GM18868 (cell line): ENCODE measurements around the gene OR9Q2.
"Not testable (repeated sequence)": the region's sequence is repeated elsewhere in the genome, so short reads cannot be mapped to it uniquely, and the experiment has no call there.

Experiments
- ATAC-seq: cut with Tn5 transposase; IDR thresholded peaks from one replicate; pipeline ENCODE4 v1.9.1; 2021; ENCODE audit warnings: mild to moderate bottlenecking, moderate library complexity; ENCODE audit not compliant: unreplicated experiment

OR9Q2 gene, protein sequence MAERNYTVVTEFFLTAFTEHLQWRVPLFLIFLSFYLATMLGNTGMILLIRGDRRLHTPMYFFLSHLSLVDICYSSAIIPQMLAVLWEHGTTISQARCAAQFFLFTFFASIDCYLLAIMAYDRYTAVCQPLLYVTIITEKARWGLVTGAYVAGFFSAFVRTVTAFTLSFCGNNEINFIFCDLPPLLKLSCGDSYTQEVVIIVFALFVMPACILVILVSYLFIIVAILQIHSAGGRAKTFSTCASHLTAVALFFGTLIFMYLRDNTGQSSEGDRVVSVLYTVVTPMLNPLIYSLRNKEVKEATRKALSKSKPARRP

DNA sequence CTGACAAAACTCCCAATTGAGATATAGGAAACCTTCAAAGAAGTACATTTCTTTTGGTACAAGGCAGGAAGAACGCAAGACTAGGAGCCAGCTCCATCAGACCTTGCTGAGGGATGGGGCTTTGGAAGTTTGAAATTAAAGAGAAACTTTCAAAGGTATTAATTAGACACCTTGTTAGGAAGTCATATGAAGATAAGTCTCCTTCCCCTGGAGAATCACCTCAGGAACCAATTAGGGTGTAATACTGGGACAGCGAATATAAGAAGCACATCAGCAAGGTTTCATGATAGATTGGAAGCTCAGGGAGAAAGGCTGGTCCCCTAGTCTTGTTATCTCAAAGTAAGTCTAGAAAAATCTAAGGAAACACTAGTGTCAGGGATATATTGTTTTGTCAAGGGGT is at the start of gene OR9Q2:
OR9Q2 (plus strand) TSS at position 301 of the 400 bp plus-strand sequence. CDS start 1,421 bp downstream, outside the sequence.
- ATAC-seq = no peak

DNA sequence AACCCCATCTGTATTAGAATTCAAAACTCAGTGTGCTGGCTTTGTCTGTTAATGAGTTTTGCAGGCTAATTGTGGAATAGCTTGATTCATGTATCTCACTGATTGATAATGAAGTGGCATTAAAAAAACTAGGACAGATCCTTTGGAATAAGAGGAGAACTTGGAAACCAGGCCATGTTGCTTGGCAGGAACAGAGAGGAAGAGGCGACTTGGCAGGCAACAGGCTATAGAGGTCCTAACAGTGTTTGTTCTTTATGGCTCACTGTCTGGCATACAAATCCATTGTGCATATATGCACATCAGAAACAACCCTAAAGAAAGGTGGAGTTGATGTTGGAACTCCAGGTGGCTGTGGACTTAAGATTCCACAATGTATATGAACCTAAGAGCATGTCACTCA is 46.1 kb upstream of the OR9Q2 start:
- ATAC-seq = no peak

GRCh38 chr11:58152781-58153180 is 36.1 kb upstream of the OR9Q2 start:
- ATAC-seq = no peak

DNA sequence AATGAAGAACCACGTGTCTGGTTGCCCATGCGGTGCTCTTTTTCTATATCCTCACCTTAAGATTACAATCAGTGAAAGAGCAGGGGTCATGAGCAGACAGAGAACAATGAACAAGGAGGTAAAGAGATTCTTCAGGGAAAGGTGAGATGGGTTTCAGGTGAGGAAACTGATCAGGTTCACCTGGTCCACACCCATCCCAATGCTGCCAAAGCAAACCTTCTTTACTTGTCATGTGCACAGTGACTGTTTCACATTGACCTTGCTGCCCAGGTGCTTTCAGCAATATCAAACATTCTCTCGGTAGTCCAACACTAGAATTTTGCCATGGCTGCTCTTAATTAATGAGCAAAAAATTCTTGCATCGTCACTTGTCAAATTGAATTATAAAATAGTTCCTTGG is 24.5 kb upstream of the OR9Q2 start:
- ATAC-seq = no peak

DNA sequence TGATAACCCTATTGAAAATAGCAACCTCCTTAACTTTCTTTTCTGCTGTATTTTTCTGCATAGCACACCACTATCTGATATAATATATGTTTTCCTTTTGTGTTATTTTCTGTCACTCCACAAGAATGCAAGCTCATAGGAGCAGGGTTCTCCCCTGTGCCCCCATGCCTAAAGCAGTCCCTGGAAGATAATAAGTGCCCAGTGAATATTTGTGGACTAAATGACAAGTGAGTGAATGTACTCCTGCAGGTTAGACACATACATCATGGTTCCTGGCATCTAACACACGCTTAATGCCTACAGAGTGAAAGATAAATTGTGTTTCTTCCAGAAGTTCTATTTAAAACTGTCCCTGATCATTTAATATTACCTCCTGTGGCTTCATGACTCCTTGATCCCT is 23.9 kb upstream of the OR9Q2 start:
- ATAC-seq = no peak

DNA sequence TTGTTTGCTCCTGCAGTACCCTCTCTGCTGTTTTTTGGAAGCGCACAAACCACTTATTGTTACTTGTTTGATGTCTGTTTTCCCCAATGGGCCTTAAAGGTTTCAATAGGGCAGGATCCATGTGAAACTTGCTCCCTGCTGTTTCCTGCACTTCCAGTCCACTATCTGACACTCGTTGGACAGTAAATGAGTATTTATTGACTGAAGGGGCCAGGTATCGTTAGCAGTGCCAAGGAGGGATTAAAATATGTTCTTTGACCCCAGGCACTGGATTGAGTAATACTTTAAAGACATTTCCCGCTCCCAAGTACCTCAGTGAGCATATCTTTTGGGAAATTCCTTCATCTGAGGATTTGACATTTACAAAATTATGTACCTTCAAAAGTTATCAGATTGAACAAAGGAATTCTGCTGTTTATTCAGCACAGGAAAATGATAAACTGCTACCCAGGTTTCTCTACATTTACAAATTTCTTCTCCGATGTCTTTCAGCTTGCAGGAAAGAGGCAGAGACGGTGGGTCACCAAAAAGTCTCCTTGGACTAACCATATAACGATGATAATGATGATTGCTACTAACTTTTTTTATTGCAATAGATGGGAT is 23.3 kb upstream of the OR9Q2 start:
- no peak for ATAC-seq

GRCh38 chr11:58177409-58178054 is 11.3 kb upstream of the OR9Q2 start:
- ATAC-seq = no peak

DNA sequence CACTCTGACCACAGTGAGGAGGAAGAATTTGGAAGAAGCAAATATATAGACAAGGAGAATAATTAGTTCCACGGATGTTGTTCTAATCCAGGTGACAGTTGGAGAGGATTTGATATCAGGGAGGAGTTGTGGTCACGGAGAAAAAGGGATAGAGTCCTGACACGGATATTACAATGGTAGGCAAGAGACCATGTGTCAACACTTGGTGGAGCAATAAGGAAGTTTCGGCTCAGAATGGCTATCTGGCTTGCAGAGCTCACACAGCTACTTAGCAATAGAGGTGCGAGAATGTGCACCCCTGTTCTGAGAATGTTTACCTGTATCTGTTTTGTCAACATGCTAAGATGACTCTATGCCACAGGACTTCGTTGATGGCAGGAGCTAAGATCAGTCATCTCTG is 10.4 kb upstream of the OR9Q2 start:
- ATAC-seq = no peak

DNA sequence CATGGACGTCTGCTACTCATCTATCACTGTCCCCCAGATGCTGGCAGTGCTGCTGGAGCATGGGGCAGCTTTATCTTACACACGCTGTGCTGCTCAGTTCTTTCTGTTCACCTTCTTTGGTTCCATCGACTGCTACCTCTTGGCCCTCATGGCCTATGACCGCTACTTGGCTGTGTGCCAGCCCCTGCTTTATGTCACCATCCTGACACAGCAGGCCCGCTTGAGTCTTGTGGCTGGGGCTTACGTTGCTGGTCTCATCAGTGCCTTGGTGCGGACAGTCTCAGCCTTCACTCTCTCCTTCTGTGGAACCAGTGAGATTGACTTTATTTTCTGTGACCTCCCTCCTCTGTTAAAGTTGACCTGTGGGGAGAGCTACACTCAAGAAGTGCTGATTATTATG is 9.2 kb upstream of the OR9Q2 start:
- ATAC-seq = no peak

GRCh38 chr11:58186938-58187337 is 1.9 kb upstream of the OR9Q2 start:
- ATAC-seq = no peak

DNA sequence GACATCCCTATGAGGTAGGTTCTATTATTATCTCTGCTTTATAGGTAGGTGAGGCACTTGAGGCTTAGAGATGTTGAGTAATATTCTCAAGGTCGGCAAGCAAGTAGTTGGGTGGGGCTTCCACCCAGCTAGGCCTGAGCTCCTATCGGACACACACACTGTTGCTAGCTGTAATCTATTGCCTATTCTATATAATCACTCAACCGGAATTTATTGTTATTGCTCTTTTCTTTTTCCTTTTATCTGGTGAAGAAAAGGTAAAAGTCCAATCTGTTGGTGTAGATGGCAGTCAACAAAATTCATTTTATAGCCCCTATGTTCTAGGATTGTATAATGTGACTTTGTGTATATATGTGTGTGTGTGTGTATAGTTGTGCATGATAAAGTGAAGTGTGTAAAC is 3.4 kb downstream of the OR9Q2 start:
- no peak for ATAC-seq

- no peak for ATAC-seq
Observed at GRCh38 chr11:58193391-58193790, 4.5 kb downstream of the OR9Q2 start.

GRCh38 chr11:58195939-58196338 is 7.1 kb downstream of the OR9Q2 start:
- no peak for ATAC-seq

DNA sequence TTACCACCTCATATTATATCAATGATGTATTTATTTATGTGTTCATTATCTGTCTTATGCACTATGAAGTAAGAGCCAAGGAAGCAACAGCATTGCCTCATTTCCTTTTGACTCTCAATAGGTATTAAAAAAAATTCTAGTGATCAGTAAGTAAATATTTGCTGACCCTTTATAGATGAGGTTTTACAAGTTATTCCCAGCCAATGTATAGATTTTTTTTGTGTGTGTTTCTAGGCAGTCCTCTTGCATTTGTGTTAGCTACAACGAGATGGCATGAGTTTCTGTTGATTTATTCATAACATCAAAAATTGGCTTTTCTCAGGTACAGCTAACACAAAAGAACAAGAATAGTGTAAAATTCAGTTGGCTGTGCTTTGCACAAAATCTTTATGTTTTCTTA is 10.4 kb downstream of the OR9Q2 start:
- ATAC-seq = no peak

GRCh38 chr11:58204042-58204441 is 15.2 kb downstream of the OR9Q2 start, which contains the start of gene OR1S2:
Gene OR1S2, minus strand, starts transcription at chr11:58204142. Its CDS starts 0 bp downstream, at chr11:58204142.
- no peak for ATAC-seq

- ATAC-seq = not testable (repeated sequence)
Observed at GRCh38 chr11:58212420-58212819, 23.6 kb downstream of the OR9Q2 start, which contains the start of gene OR1S1. Gene OR1S1, plus strand, starts transcription at chr11:58212720.

DNA sequence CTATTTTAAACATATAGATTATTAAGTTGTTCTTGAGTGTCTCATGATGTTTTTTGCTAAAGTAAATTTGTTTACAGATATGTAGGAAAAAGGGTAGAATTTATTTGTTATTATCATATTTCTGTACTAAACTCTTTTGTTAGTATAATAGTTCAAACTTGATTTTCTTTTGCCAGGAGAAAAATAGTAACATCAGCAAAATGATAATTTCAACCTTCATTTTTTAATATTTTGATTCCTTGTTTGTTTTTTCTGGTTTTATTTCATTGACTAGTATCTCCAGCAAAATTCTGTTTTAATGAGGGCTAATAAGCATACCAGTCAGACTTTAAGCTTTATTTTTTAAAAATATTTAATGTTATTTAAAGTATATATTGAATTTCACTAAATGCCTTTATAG is 27.6 kb downstream of the OR9Q2 start:
- ATAC-seq = no peak

- no peak for ATAC-seq
Observed at GRCh38 chr11:58222721-58223120, 33.9 kb downstream of the OR9Q2 start.

DNA sequence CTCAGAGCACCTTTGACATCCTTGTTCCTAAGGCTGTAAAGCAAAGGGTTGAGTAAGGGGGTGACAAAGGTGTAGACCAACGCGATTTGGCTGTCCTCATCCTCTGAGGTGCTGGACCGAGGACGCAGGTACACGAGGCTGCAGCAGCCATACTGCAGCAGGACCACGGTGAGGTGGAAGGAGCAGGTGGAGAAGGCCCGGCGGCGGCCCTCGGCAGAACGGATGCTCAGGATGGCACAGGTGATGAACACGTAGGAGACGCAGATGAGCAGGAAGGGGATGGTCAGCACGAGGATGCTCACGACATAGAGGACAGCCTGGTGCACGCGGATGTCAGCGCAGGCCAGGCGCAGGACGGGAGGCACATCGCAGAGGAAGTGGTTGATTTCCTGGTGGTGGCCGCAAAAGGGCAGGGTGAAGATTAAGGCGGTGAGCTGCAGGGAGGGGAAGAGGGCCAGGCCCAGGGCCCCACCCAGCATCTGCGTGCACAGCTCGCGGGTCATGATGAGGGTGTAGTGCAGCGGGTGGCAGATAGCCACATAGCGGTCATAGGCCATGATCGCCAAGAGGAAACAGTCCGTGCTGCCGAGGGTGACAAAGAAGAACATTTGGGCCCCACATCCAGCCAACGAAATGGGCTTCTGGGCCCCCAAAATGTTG is 39.2 kb downstream of the OR9Q2 start:
- ATAC-seq = no peak
